ENCODE measurements around the gene ABITRAM.
"Not testable (repeated sequence)": the region's sequence is repeated elsewhere in the genome, so short reads cannot be mapped to it uniquely, and the experiment has no call there.

The ABITRAM gene

GRCh38 chr9:108933231-108933717 lies 926 bp upstream of the ABITRAM start:
- peak; percentile 52 for DNase-seq

DNA sequence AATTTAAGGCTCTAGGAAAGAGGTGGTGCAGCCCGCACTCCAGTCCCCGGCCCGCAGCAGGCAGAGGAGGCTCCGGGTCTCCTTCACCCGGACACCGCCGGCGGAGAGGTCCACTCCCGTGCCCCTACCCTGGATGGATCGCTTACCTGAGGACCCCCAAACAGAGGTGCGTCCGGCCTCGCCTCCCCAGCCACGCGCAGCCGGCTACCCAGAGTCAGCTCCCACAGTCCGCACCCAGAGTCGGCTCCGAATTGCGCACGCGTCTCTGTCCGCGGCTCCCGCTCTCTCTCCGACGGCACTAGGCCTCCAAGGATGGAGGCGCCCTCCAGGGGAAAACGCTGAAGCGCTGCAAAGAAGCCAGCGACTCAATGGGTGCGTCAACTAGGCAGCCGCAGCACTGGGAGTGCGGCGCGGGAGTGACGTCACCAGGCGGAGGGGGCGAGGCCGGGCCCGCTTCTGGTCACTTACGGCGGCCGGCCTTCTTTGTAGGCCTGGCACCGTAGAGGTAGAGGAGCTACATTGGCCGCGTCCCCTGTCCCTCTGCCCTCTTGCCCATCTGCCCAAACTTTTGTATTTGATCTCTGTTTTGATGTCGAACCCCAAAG lies 380 bp upstream of the ABITRAM start, which contains the start of gene ELP1:
Gene ELP1 (minus strand): TSS at position 407 of the 605 bp plus-strand sequence. CDS start 2,978 bp downstream, outside the sequence.
- DNase-seq = peak; percentile 93

DNA sequence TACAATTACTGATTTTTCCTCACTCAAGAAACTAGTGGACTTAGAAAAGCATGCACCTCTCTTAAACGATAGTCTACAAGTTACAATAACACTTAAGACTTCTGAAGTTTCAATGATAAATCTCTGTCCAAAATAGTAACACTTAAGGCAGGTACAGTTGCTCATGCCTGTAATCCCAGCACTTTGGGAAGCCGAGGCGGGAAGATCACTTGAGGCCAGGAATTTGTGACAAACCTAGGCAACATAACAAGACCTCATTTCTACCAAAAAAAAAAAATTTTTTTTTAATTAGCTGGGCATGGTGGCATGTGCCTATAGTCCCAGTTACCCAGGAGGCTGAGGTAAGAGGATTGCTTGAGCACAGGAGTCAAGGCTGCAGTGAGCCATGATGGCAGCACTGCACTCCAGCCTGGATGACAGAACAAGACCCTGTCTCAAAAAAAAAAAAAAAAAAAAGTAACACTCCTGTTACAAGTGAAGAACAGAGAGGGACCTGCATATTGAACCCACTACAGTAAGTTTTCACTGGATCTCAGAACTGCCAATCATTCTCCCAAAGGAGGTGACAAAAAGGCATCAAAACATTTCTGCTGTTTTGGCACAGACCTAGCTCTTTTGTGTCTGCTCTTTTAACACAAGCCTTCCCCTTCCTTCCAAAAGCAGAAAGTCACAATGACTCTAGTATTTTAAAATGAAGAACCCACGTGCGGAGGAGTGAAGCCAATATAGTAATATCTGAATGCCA lies 3.5 kb downstream of the ABITRAM start:
- DNase-seq = no peak

DNA sequence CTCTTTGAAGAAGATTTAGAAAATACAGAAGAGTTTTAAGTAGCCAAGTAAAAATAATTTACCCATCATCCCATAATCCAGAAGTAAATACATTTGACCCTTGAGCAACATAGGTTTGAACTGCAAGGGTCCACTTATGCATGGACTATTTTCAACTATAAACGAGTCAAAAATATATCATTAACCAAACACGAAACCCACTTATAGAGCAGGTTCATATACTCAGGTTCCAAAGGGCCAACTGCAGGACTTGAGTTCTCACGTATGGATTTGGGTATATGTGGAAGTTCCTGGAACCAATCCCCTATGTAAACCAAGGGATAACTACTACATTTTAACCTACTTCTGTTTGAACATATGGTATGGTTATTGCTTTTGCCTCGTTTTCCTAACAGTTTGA lies 5.8 kb downstream of the ABITRAM start:
- no peak for DNase-seq

DNA sequence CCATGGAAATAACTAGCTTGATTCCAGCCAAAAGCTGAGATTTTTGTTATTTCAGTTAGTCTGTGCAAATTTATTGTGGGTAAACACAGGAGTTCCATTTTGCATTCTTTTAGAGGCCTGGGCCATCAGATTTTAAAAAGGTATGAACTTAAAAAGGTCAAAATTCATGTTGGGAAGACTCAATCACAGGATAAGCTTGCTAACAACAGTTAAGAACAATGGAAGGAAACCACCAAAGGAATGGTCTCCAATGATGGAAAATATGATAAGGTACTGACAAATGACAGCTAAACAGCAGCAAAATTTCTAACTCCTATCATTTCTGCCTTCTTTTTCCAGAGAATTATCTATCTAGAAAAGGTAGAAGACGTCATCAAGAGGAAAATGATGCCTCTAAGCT lies 16.0 kb downstream of the ABITRAM start:
- no peak for DNase-seq

- no peak for DNase-seq
These were observed 17.4 kb downstream of the ABITRAM start for GRCh38 chr9:108951578-108951977.

DNA sequence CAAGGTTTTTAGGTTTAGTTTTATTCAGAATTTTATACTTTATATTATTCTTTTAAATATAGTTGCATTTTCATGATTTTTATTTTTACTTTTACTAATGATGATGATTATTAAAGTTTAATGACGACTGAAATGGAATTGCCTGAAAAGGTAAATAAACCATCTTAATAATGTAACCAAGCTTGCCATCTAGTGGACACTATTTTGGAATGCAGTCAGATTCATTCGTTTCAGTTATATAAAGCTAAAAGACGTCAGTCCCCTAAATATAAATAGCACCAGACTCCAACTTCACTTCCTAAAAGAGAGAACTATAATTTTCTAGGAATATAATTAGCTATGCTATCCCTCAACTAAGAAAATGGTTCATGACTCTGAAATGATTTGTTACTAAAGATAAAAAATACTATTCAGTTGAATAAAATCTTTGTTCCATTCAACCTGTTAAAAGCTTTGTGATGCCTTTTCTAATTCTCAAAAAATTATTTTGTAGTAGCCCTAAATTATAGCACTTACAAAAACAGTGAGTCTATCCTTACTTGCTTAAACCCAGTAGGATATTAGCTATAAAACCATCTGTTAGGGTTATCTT lies 19.9 kb downstream of the ABITRAM start:
- DNase-seq = peak; percentile 24

- DNase-seq = no peak
These were observed 21.9 kb downstream of the ABITRAM start for GRCh38 chr9:108956022-108956630.

- no peak for DNase-seq
These were observed 22.4 kb downstream of the ABITRAM start for GRCh38 chr9:108956631-108957026.

- DNase-seq = no peak
These were observed 26.1 kb downstream of the ABITRAM start for GRCh38 chr9:108960331-108960730.

GRCh38 chr9:108961151-108961550 lies 27.0 kb downstream of the ABITRAM start:
- DNase-seq = no peak

GRCh38 chr9:108963459-108964143 lies 29.4 kb downstream of the ABITRAM start:
- DNase-seq = no peak

- DNase-seq = no peak
These were observed 33.7 kb downstream of the ABITRAM start for GRCh38 chr9:108967916-108968315.

DNA sequence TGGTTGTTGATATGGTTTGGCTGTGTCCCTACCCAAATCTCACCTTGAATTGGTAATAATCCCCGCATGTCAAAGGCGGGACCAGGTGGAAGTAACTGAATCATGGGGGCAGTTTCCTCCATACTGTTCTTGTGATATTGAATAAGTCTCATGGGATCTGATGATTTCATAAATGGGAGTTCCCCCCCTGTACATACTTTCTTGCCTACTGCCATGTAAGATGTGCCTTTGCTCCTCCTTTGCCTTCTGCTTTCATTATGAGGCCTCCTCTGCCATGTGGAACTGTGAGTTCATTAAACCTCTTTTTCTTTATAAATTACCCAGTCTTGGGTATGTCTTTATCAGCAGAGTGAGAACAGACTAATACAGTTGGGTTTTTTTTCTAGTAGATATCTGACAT lies 37.2 kb downstream of the ABITRAM start:
- DNase-seq = not testable (repeated sequence)

DNA sequence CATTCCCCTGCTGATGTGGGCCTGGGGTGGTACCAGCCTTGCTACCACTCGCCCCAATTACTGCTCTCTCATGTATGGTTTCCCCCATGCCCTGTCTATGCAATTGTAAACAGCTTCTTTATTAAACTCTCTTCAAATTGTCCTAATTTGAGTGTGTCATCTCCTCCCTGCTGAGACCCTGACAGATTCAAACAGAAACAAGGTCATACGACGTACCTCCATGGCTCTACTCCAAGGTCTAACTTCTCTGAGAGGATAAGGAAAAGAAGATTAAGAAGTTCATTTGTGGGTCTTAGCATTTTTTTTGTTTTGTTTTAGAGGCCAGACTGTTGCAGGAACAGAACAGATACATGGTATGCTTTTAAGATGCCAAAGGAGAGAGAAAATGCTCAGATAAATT lies 38.0 kb downstream of the ABITRAM start:
- no peak for DNase-seq

- DNase-seq = no peak
These were observed 38.5 kb downstream of the ABITRAM start for GRCh38 chr9:108972626-108973209.

GRCh38 chr9:108973895-108974294 lies 39.7 kb downstream of the ABITRAM start:
- no peak for DNase-seq

GRCh38 chr9:108978205-108978604 lies 44.0 kb downstream of the ABITRAM start:
- no peak for DNase-seq

DNA sequence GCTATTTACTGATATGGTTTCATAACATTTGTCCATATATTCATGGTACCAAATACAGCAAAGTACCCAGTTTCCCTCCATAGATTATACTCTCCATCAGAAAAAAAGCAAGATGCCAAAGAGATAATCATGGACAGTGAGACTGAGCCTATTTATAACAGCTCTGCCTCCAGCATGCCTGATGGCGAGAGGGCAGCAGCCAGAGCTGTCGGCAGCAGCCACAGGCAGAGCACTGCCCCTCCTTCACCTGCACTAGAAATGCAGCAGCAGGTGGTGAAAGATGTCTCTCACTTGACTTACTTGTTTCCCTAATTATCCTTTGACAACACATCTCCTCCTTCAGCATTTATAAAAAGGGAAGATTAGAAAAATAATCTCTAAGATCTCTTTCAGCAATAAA lies 46.7 kb downstream of the ABITRAM start:
- DNase-seq = no peak

- DNase-seq = no peak
These were observed 49.7 kb downstream of the ABITRAM start for GRCh38 chr9:108983885-108984284.

All from NCI-H1092 treated with DMSO at 0.1 percent for 48 hours (cell line).